Measurements from ENCODE around the gene VSIG1.

VSIG1 gene

GRCh38 chrX:108068121-108068520 is 23.3 kb downstream of the VSIG1 start:
- DNase-seq = no peak

DNA sequence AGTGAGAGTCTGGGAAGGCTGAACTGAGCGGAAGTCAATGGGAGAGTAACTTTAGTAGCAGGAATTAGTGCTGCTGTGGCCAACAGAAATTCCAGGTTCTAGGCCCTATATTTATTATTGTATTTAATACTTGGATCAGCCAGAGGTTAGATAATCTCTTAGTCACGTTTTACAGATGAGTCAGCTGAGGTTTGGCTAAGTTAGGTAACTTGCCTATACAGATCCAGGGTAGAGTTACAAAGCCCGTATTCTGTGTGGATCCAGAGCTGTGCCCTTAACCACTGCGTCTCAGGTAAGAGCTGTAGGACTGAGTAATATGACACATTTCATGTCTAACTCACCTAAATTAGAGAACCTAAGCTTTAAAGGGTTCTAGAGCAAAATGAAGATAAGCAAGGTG is 26.0 kb downstream of the VSIG1 start:
- DNase-seq = no peak

DNA sequence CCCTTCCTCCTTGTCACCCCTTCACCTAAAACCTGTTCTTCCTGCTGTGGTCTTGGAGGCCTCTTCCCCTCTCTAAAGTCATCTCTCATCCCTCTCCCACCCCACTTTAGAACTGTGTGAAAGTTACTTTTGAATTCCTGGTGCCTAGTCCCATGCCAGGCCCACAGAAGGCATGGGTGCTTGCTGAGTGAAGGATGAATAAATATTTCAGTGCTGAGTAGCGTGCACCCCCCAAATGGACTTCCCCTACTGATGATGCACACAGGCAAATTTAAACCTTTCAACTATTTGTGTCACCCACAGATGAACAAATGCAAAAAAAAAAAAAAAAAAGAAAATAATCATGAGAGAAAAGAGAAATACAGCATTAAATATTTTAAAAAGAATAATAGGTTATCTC is 26.7 kb downstream of the VSIG1 start:
- DNase-seq = no peak

DNA sequence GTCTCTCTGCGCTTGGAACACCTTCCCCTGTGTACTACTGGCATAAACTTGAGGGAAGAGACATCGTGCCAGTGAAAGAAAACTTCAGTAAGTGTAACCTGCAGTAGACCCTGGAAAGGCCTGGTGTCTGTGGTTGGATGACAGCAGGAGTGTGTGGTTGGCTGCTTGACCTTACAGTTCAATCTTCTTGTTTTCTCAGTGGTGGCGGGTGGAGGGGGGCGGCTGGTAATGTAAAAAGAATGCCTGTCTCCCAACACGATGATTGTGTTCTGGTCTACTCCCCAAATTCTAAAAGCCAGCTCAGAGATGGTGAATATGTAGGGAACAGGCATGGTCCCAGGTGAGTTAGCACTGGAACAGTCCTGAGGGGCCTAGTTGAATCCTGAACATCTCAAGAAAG is 27.9 kb downstream of the VSIG1 start:
- no peak for DNase-seq

- no peak for DNase-seq
Observed at GRCh38 chrX:108081110-108081509, 36.2 kb downstream of the VSIG1 start.

GRCh38 chrX:108087792-108088191 is 42.9 kb downstream of the VSIG1 start:
- DNase-seq = no peak

GRCh38 chrX:108088511-108088910 is 43.6 kb downstream of the VSIG1 start:
- DNase-seq = no peak

DNA sequence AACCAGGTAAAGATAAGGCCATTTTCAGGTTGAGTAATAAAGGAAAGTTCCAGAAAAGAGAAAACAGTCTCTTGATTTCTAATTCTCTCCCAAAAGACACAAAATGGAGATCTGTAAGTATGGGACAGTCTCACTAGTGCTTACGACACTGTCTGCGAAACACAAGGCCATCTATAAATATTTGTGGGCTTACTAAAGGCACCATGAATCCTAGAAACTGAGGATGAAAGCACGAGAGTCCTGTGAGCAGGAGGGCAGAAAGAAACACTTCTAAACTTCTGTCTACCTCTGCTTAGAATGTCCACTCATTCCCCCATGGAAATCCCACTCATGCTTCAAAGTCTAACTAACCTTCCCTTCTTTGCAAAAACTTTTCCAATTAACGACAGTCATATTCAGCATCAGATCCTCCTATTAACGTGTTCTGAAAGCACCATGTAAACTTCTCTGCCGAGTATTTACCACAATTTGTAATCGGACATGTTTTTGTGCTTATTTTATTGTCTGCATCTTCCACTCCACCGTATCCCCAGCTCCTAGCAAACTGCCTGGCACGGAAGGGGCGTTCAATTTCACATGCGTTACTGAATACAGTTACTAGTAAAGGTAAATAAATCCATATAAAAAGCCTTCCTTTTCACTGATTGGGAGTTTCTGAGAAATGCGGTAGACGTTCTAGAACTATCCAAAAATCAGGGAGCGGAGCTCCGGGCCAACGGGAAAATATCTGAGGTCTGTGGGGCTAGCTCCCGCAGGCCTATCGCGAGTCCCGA is 45.8 kb downstream of the VSIG1 start:
- no peak for DNase-seq

- peak; percentile 98 for DNase-seq
Observed at GRCh38 chrX:108091264-108091877, 46.5 kb downstream of the VSIG1 start, which contains the start of the genes ATG4A and PSMD10. Gene ATG4A, plus strand, starts transcription at chrX:108091778. Its CDS starts 49 bp downstream, at chrX:108091827. Gene PSMD10, minus strand, starts transcription at chrX:108091542. Its CDS starts 22 bp downstream, at chrX:108091520.

- DNase-seq = no peak
Observed at GRCh38 chrX:108091878-108092291, 47.0 kb downstream of the VSIG1 start.

DNA sequence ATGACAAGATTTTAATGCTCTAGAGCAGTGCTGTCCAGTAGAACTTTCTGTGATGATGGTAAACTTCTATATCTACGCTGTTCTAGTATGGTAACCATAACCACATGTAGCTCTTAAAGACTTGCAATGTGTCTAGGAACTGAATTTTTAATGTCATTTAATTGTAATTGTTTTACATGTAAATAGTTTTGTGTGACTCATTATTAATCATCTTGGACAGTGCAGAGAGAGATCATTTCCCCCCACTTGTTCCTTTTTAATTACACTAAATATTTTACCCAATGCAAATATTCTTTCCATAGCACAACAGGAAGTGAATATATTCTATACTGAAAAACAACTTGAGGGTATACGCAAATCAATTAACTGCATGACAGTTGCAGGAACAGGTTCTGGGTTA is 52.5 kb downstream of the VSIG1 start:
- DNase-seq = no peak

DNA sequence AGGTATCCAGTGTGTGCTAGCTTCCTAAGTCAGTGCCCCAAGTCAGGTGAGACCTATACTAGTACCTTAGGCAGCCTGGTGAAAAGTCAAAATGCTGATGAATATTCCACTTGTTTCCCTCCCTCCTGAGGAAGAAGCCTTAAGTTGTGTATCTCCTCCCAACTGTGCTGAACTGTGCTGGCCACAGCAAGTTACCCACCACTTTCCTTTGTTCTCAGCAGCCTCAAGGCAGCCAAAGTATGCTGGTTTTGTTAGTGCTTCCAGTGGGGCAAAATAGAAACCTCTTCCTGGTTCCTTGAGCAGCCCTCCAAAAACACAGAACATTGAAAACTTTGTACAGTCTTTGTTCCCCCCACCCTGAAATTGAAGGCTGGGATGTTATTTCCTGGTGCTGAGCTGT is 60.6 kb downstream of the VSIG1 start:
- no peak for DNase-seq

- DNase-seq = no peak
Observed at GRCh38 chrX:108114541-108114940, 69.7 kb downstream of the VSIG1 start.

- DNase-seq = no peak
Observed at GRCh38 chrX:108117988-108118387, 73.1 kb downstream of the VSIG1 start.

DNA sequence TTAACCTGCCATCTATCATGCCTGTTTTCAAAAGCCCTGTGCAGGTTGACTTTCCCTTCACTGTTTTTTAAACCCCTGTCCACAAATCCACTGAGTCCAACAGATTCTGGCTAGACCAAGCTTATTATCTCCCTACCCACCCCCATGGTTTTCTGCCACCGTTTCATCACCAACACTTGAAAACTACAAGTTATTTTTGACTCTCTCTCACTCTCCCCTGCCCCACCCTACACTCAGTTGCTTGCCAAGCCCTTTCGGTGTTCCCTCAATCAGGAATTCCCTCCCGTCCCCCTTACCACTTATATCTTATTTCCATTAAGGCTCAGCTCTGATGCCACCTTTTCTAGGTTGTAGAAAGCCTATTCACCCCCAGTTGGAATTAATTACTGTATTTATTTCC is 76.4 kb downstream of the VSIG1 start:
- DNase-seq = no peak

- DNase-seq = no peak
Observed at GRCh38 chrX:108122748-108123147, 77.9 kb downstream of the VSIG1 start.

- no peak for DNase-seq
Observed at GRCh38 chrX:108123591-108124366, 78.9 kb downstream of the VSIG1 start.

DNA sequence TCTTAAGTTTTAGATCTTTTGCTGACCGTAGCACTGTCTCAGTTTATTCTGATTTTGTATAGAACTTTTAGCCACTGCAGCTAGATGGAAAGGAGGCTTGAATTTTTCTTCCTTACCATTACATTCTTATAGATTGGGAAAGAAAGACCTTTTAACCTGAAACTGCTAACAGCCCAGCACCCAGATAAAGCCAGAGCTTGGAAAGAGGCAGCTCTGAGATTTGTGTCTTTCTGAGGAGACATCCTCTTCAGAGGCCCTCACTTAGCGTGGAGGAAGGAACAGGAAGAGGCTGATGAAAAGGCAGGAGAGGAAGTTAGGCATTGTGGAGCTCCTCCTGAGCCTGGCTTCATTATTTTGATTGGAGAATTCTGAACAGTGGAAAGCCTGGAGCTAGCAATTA is 81.8 kb downstream of the VSIG1 start:
- no peak for DNase-seq

DNA sequence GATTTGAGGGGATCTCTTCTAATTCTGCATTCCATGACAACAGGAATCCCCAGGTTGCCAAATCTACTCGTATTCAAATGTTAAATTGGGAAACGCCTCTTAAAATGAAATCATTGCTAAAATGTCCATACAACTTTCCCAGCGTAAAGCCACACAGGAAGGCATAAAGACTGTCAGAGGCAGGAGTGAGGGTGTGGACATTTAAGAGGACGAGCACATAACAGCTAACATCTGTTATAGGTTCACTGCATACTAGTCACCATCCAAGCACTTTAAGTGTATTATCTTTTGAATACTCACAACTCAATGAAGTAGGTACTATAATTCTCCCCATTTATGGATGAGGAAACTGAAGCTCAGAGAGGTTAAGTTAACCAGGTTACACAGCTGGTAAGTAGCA is 82.3 kb downstream of the VSIG1 start:
- no peak for DNase-seq

Measured in NCI-H2227 treated with DMSO at 0.1 percent for 48 hours (cell line).